ENCODE data around the gene OTOG.

GRCh38 chr11:17572359-17572690, 25.3 kb downstream of the OTOG start:
- TF ChIP-seq CTCF (IDR thresholded peaks at IDR 0.05; ENCODE audit: insufficient read depth, low read length) (no peak), GABPA (IDR thresholded peaks at IDR 0.05; ENCODE audit: low read depth) (no peak)

Data from HL-60 (cell line).